ENCODE measurements around the gene FPR3. TPM values are rescaled to one million over a fixed set of nuclear protein-coding genes. Genes with fewer than 3 reads are reported as not detected.

Gene FPR3
- total and polyA plus RNA-seq, 9 of the 15 experiments (the other 6 are each of a cell fraction or from before 2014, with no cell fraction given), result 0.08 to 0.51 (median 0.22) TPM; not detected in 1

GRCh38 chr19:51830274-51830673, 35.3 kb downstream of the FPR3 start (continued):
- TF ChIP-seq CEBPZ (IDR thresholded peaks at IDR 0.05; ENCODE audit: borderline replicate concordance, low read depth, low read length) (no peak), SPI1 (IDR thresholded peaks at IDR 0.05; ENCODE audit: borderline replicate concordance, low read depth, low read length) (peak; percentile 55; the same call in 1 of the 2 replicates), EHMT2 (IDR thresholded peaks at IDR 0.05) (0 out of 2 replicates have a peak, but pooled peaks have one; percentile 13), RAD21 (CRISPR knock-in tag; conservative IDR thresholded peaks at IDR 0.05 in 1 of 2, IDR thresholded peaks at IDR 0.05 in 1 of 2) (peak; percentile 48 to 69), ETV1 (tag; conservative IDR thresholded peaks at IDR 0.05; ENCODE audit: low read depth) (0 out of 2 replicates have a peak, but pooled peaks have one; percentile 7)

- intact Hi-C loops (cut with micrococcal nuclease), result no loop called here
- no peak overlapping the region for H3K4me2 ChIP-seq (ENCODE audit: insufficient read depth, low read length)
- no peak overlapping the region for H3K27ac ChIP-seq (ENCODE audit: extremely low read depth, low read depth, low read length)
- FAIRE-seq (no peak), DNase-seq (ENCODE audit: extremely low read depth in 1 of 4, low spot score in 3 of 4) (peak in 3 of 4 experiments; percentile 10 to 35 (median 22)), ATAC-seq (no peak)
- no peaks in the 10 kb centered on the region for H3K4me1 ChIP-seq (replicated peaks in 1 of 2; ENCODE audit: control insufficient read depth in 2 of 2, insufficient read depth in 2 of 2, low read length in 2 of 2)
- no peaks in the 10 kb centered on the region for H3K9me1 ChIP-seq (ENCODE audit: control insufficient read depth, insufficient read depth, low read length)
- no peaks in the 10 kb centered on the region for H4K20me1 ChIP-seq (replicated peaks; ENCODE audit: control insufficient read depth, insufficient read depth, low read length)
- H3K79me2 ChIP-seq (ENCODE audit: control insufficient read depth, insufficient read depth, low read length), result no peaks in the 10 kb centered on the region
- no peak overlapping the region for H3K4me3 ChIP-seq
- H3K9me3 ChIP-seq (replicated peaks; ENCODE audit: control insufficient read depth, insufficient read depth, low read depth, low read length), result peaks cover 4% of the 10 kb centered on the region
- H3K27me3 ChIP-seq (ENCODE audit: control insufficient read depth in 2 of 2, insufficient read depth in 2 of 2, low read length in 2 of 2), result no peaks in the 10 kb centered on the region
- no TSS peak for BruUV-seq (replicated peaks)
- ChIA-PET POLR2A (interaction anchor here (0.8 kb wide), 1 partner anchor 10 kb away, joined by 3 read pairs; no protein-coding TSS in a partner anchor), CTCF (ENCODE audit: low intra/inter-chr PET ratio) (no interaction called here)
- WGBS (ENCODE audit: insufficient coverage, low coverage, missing lambda C conversion rate), result 52% methylated on average over 2 of the region's 2 CpGs
- H3K9ac ChIP-seq (ENCODE audit: insufficient read depth in 1 of 2, low read depth in 2 of 2, low read length in 2 of 2), result no peak overlapping the region
- in situ Hi-C loops (cut with MboI), result no loop called here
- no peak overlapping the region for H2AFZ ChIP-seq (ENCODE audit: low read depth, low read length)
- no peaks in the 10 kb centered on the region for H3K36me3 ChIP-seq (ENCODE audit: control insufficient read depth, insufficient read depth, low read length)
- no peak for TF ChIP-seq USF1 (CRISPR knock-in tag; IDR thresholded peaks at IDR 0.05)
- no peak for TF ChIP-seq AFF4 (CRISPR knock-in tag; IDR thresholded peaks at IDR 0.05)
- TF ChIP-seq SIRT6 (IDR thresholded peaks at IDR 0.05; ENCODE audit: low read depth, low read length), result no peak
- TF ChIP-seq EWSR1 (IDR thresholded peaks at IDR 0.05; ENCODE audit: borderline replicate concordance, low read depth, partially characterized antibody), result no peak
- no peak for TF ChIP-seq BRD4 (IDR thresholded peaks at IDR 0.05)
- TF ChIP-seq ETV6 (IDR thresholded peaks at IDR 0.05; ENCODE audit: borderline replicate concordance in 1 of 2, low read depth in 2 of 2, low read length in 1 of 2), result no peak
- no peak for TF ChIP-seq ETV6 (CRISPR knock-in tag; IDR thresholded peaks at IDR 0.05; ENCODE audit: borderline replicate concordance)
- TF ChIP-seq NFYB (IDR thresholded peaks at IDR 0.05; ENCODE audit: extremely low read depth, insufficient read length), result peak; percentile 59
These were observed 42.2 kb downstream of the FPR3 start for GRCh38 chr19:51837145-51837544.
